SJCRH30 (cell line): ENCODE results near the gene RPL29. TPM values are rescaled to one million over a fixed set of nuclear protein-coding genes. Genes with fewer than 3 reads are reported as not detected.
A peak's percentile ranks its signal among the peaks of the same experiment; 100 is the strongest.

Experiments
- DNase-seq, 2 experiments: peaks; one replicate each; pipeline ENCODE4 v3.0.0-alpha.2; 2015 to 2020
- H3K27ac ChIP-seq: fragments of 250-450 bp; sonication (Bioruptor Pico); 2 replicates; pipeline ENCODE4 v1.5.1; 2020; ENCODE audit warnings: mild to moderate bottlenecking, moderate library complexity
- H3K27me3 ChIP-seq: fragments of 250-450 bp; sonication (Bioruptor Pico); 2 replicates; pipeline ENCODE4 v1.5.1; 2020; ENCODE audit warnings: mild to moderate bottlenecking, moderate library complexity
- H3K36me3 ChIP-seq: fragments of 250-450 bp; sonication (Bioruptor Pico); 2 replicates; pipeline ENCODE4 v1.5.1; 2020; ENCODE audit warnings: mild to moderate bottlenecking, moderate library complexity
- H3K4me1 ChIP-seq: fragments of 250-450 bp; sonication (Bioruptor Pico); 2 replicates; pipeline ENCODE4 v1.5.1; 2020; ENCODE audit warnings: mild to moderate bottlenecking, moderate library complexity
- H3K4me3 ChIP-seq: fragments of 250-450 bp; sonication (Bioruptor Pico); 2 replicates; pipeline ENCODE4 v1.5.1; 2020; ENCODE audit warnings: mild to moderate bottlenecking, moderate library complexity
- H3K9me3 ChIP-seq: fragments of 250-450 bp; sonication (Bioruptor Pico); replicated peaks from 2 replicates; pipeline ENCODE4 v1.5.1; 2020; ENCODE audit warnings: mild to moderate bottlenecking, moderate library complexity
- total RNA-seq: library from RNA; depleted of rRNA; stranded (reverse); fragments of >200 nt; shearing (Covaris generic); gene quantifications from 2 replicates; pipeline ENCODE4 v1.2.3, GENCODE V29; 2014

RPL29 gene
- total RNA-seq, 1 experiment from 2014 or later: 1,784 TPM

GRCh38 chr3:51961602-51962569 is 33.8 kb downstream of the RPL29 start:
- Histone ChIP-seq H3K4me1 (peaks cover 45% of the 10 kb centered on the region), H3K9me3 (no peaks in the 10 kb centered on the region), H3K27ac (no peak overlapping the region; the same call in 1 of the 2 replicates), H3K4me3 (no peak overlapping the region), H3K27me3 (no peaks in the 10 kb centered on the region), H3K36me3 (peaks cover 48% of the 10 kb centered on the region)
- DNase-seq: peak in 1 of 2 experiments; percentile 51

- DNase-seq: no peak
- H3K27me3 ChIP-seq: no peaks in the 10 kb centered on the region
- no peaks in the 10 kb centered on the region for H3K9me3 ChIP-seq
- H3K4me3 ChIP-seq: no peak overlapping the region
- H3K36me3 ChIP-seq: peaks cover 54% of the 10 kb centered on the region
- no peak overlapping the region for H3K27ac ChIP-seq
- peaks cover 44% of the 10 kb centered on the region for H3K4me1 ChIP-seq
These were observed 34.7 kb downstream of the RPL29 start for GRCh38 chr3:51961011-51961410.

GRCh38 chr3:51960386-51960785 is 35.3 kb downstream of the RPL29 start:
- Histone ChIP-seq H3K4me1 (peaks cover 37% of the 10 kb centered on the region), H3K9me3 (no peaks in the 10 kb centered on the region), H3K36me3 (peaks cover 52% of the 10 kb centered on the region), H3K27me3 (no peaks in the 10 kb centered on the region), H3K27ac (no peak overlapping the region), H3K4me3 (no peak overlapping the region)
- DNase-seq: no peak

DNA sequence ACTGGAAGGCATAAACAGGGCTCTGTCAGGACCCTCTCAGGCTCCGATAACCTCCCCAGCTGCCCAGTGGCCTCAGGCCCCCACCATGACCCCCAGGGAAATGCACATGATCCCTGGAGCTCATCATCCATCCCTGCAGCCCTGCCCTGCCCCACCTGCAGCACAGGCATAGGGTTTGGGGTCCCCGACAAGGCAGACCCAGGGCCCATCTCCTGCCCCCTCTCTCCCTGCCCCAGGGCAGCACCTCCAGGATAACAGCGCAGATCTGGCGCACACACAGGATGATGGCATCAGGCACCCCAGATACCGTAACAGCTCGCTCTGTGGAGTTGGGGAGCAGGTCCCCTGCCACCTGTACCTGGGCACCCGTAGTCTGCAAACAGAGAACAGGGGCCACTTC is 36.0 kb downstream of the RPL29 start:
- no peaks in the 10 kb centered on the region for H3K27me3 ChIP-seq
- H3K4me1 ChIP-seq: peaks cover 30% of the 10 kb centered on the region
- peaks cover 53% of the 10 kb centered on the region for H3K36me3 ChIP-seq
- DNase-seq: no peak
- no peak overlapping the region for H3K4me3 ChIP-seq
- H3K9me3 ChIP-seq: no peaks in the 10 kb centered on the region
- no peak overlapping the region for H3K27ac ChIP-seq

- DNase-seq: no peak
- peaks cover 27% of the 10 kb centered on the region for H3K4me1 ChIP-seq
- no peaks in the 10 kb centered on the region for H3K9me3 ChIP-seq
- peaks cover 53% of the 10 kb centered on the region for H3K36me3 ChIP-seq
- H3K4me3 ChIP-seq: no peak overlapping the region
- H3K27ac ChIP-seq: no peak overlapping the region
- H3K27me3 ChIP-seq: no peaks in the 10 kb centered on the region
These were observed 36.8 kb downstream of the RPL29 start for GRCh38 chr3:51958603-51959521.

DNA sequence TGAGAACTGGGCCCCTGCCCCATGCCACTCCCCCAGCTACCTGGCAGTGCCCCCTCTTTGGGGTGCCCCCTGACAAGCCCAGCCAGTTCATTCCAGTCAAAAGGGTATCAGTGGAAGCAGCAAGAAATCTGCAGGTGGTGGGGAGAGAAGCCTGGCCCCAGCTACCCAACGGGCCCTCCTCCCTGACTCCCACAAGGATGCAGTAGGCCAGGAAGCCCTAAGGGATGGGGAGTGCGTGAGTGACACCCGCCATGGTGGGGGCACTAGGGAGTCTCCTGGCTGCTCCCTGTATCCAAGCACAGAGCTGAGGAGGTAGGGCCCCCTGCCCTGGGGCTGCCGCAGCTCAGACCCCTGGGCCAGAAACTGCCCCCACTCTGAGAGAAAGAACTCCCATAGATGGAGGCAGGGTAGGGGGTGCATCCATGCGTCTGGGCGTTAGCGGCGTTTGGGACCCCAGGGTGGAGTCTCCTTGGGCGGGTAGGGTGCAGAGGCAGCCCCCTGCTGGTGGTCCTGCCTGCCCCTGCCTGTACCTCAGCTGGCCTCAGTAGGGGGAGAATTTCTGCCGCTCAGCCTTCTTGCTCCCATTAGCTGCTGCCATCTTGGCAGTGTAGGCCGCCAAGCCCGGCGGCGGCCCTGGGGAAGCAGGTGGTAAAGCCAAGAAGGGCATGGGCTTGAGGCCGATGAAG is 38.0 kb downstream of the RPL29 start:
- no peaks in the 10 kb centered on the region for H3K27me3 ChIP-seq
- peaks cover 21% of the 10 kb centered on the region for H3K4me1 ChIP-seq
- no peak for DNase-seq
- peaks cover 53% of the 10 kb centered on the region for H3K36me3 ChIP-seq
- H3K9me3 ChIP-seq: no peaks in the 10 kb centered on the region
- no peak overlapping the region for H3K27ac ChIP-seq
- no peak overlapping the region for H3K4me3 ChIP-seq

- peaks cover 48% of the 10 kb centered on the region for H3K36me3 ChIP-seq
- H3K4me3 ChIP-seq: no peak overlapping the region
These were observed 39.6 kb downstream of the RPL29 start for GRCh38 chr3:51955893-51956770.

GRCh38 chr3:51955175-51955892 is 40.4 kb downstream of the RPL29 start, which contains the start of gene GPR62:
GPR62 (plus strand) TSS chr3:51955381; CDS start chr3:51955653, 272 bp downstream.
- Histone ChIP-seq H3K4me1 (peaks cover 8% of the 10 kb centered on the region; the same call in 1 of the 2 replicates), H3K36me3 (peaks cover 41% of the 10 kb centered on the region), H3K27me3 (no peaks in the 10 kb centered on the region), H3K4me3 (no peak within 1 kb of the TSS), H3K27ac (no peak within 1 kb of the TSS), H3K9me3 (no peaks in the 10 kb centered on the region)
- DNase-seq: no peak

More at GRCh38 chr3:51955893-51956770, 39.6 kb downstream of the RPL29 start:
- DNase-seq: no peak
- H3K9me3 ChIP-seq: no peaks in the 10 kb centered on the region
- H3K4me1 ChIP-seq: peaks cover 8% of the 10 kb centered on the region; the same call in 1 of the 2 replicates
- H3K27ac ChIP-seq: no peak overlapping the region
- H3K27me3 ChIP-seq: no peaks in the 10 kb centered on the region

GRCh38 chr3:51954713-51955112 is 41.0 kb downstream of the RPL29 start:
- H3K4me3 ChIP-seq: no peak overlapping the region
- H3K36me3 ChIP-seq: peaks cover 35% of the 10 kb centered on the region
- H3K9me3 ChIP-seq: no peaks in the 10 kb centered on the region
- no peaks in the 10 kb centered on the region for H3K27me3 ChIP-seq
- no peak overlapping the region for H3K27ac ChIP-seq
- no peak for DNase-seq
- peaks cover 8% of the 10 kb centered on the region; the same call in 1 of the 2 replicates for H3K4me1 ChIP-seq

DNA sequence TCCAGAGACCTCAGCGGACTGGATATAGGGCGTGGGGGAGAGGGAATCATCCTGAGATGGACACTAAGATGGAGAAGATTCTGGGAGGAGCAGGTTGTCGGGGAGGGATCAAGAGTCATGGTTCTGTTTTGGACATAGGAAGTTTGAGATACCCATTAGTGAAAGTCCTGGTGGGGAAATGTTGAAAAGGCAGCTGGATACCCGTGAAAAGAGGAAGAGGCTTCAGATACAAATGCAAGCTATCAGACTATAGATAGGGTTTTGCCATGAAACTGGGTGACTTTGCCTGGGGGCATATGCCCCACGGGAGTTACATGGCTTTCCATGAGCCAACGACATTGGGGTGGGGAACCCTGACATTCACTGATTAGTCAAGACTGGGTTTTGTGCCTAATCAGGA is 41.6 kb downstream of the RPL29 start:
- H3K4me3 ChIP-seq: no peak overlapping the region
- H3K27ac ChIP-seq: no peak overlapping the region
- H3K36me3 ChIP-seq: peaks cover 29% of the 10 kb centered on the region
- peaks cover 8% of the 10 kb centered on the region; the same call in 1 of the 2 replicates for H3K4me1 ChIP-seq
- DNase-seq: no peak
- no peaks in the 10 kb centered on the region for H3K9me3 ChIP-seq
- H3K27me3 ChIP-seq: no peaks in the 10 kb centered on the region

- no peaks in the 10 kb centered on the region for H3K27me3 ChIP-seq
- no peak overlapping the region for H3K4me3 ChIP-seq
- no peaks in the 10 kb centered on the region for H3K9me3 ChIP-seq
- peaks cover 22% of the 10 kb centered on the region for H3K36me3 ChIP-seq
- no peak for DNase-seq
- no peak overlapping the region for H3K27ac ChIP-seq
- H3K4me1 ChIP-seq: peaks cover 8% of the 10 kb centered on the region; the same call in 1 of the 2 replicates
These were observed 42.2 kb downstream of the RPL29 start for GRCh38 chr3:51953445-51953844.

DNA sequence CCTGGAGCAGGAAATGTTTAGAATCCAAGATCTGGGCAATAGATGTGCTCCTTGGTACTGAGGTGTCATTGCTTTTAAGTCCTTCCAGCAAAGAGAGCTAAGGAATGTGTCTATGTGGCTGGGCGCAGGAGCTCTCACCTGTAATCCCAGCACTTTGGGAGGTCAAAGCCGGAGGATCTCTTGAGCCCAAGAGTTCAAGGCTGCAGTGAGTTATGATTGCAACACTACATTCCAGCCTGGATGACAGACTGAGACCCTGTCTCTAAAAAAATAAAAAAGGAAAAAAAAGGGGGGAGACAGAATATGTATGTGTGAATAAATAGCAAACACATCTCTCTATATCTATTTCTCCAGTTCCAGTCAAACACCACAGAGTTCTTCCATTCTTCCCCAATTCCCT is 44.8 kb downstream of the RPL29 start:
- H3K27me3 ChIP-seq: no peaks in the 10 kb centered on the region
- H3K9me3 ChIP-seq: no peaks in the 10 kb centered on the region
- DNase-seq: no peak
- no peak overlapping the region for H3K4me3 ChIP-seq
- no peak overlapping the region for H3K27ac ChIP-seq
- peaks cover 2% of the 10 kb centered on the region for H3K36me3 ChIP-seq
- H3K4me1 ChIP-seq: peaks cover 8% of the 10 kb centered on the region; the same call in 1 of the 2 replicates

DNA sequence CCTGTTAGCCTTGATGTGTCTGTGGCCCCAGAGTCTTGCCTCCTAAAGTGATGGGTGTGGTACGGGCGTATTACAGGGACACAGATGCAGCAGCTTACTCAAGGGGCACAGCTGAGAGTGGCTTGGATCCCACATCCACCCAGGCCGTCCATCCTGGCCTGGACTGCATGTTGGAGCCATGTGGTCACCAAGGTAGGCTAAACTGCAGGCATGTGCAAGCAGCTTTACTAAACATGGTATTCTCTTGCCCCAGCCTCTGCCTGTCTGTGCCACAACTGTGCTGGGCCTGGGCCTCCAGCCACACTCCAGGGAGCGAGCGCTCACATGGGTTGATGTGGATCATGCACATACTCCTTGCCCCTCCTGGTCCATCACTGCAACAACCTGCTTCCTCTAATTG is 46.6 kb downstream of the RPL29 start:
- DNase-seq: no peak
- H3K4me1 ChIP-seq: peaks cover 7% of the 10 kb centered on the region; the same call in 1 of the 2 replicates
- H3K27ac ChIP-seq: no peak overlapping the region

More for the DNA sequence above, 46.6 kb downstream of the RPL29 start:
- no peak overlapping the region for H3K4me3 ChIP-seq
- no peaks in the 10 kb centered on the region for H3K9me3 ChIP-seq
- no peaks in the 10 kb centered on the region for H3K27me3 ChIP-seq
- H3K36me3 ChIP-seq: no peaks in the 10 kb centered on the region
